ENCODE results near the gene ATP12A. TPM values are rescaled to one million over a fixed set of nuclear protein-coding genes. Genes with fewer than 3 reads are reported as not detected.

ATP12A gene
- total RNA-seq = under 0.01 TPM in 1 of 2 replicates, not detected in the other

DNA sequence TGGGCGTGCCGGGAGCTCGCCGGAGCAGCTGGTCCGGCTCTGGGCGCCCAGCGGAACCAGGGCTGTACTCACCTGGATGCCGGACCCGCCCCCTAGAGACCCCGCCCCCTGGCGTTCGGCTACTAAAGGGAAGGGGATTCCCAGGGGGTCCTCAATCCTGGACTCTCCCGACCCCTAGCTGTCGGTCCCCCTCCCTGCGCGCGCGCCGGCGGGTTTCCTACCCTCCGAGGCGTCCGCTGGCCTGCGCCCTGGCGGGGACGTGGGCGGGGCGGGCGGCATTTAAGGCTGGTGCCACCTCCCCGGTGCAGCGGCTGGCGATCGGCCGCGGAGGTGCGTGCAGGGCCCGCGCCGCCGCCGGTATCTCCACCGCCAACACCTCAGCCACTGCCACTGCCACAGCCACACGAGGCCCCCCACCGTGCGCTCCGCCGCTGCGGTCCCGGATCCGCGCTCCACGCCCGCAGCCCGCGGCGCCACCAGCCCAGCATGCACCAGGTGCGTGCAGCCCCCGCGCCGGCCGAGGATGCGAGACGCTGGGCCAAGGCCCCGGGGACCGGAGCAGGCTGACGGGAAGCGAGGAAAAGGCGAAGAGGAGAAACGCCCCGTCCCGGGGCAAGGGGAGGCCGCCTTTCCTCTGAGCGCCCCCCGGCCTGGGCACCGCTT is at the start of gene ATP12A:
Gene ATP12A, plus strand, starts transcription at position 151 of the 663 bp plus-strand sequence. Its CDS starts 336 bp downstream, at position 487.

Other genes starting within 250 kb of the ATP12A start
- gene PARP4, start 167.6 kb upstream of the ATP12A start, total RNA-seq = 37.3 and 41.7 TPM in 2 replicates
- 0.50 and 0.89 TPM in 2 replicates for gene RNF17, start 83.8 kb downstream of the ATP12A start, total RNA-seq

Data from bronchus fibroblast of lung (primary cell).